ENCODE data around the gene DGCR8. TPM values are rescaled to one million over a fixed set of nuclear protein-coding genes. Genes with fewer than 3 reads are reported as not detected.

DGCR8 gene
- total RNA-seq, result 10 to 100 TPM; 15.0 to 32.7 (median 22.2) TPM
- polyA plus RNA-seq, result 10 to 100 TPM in 1 of 3 donors, 1 to 10 TPM in 2; 6.7 to 24.1 (median 8.4) TPM

DNA sequence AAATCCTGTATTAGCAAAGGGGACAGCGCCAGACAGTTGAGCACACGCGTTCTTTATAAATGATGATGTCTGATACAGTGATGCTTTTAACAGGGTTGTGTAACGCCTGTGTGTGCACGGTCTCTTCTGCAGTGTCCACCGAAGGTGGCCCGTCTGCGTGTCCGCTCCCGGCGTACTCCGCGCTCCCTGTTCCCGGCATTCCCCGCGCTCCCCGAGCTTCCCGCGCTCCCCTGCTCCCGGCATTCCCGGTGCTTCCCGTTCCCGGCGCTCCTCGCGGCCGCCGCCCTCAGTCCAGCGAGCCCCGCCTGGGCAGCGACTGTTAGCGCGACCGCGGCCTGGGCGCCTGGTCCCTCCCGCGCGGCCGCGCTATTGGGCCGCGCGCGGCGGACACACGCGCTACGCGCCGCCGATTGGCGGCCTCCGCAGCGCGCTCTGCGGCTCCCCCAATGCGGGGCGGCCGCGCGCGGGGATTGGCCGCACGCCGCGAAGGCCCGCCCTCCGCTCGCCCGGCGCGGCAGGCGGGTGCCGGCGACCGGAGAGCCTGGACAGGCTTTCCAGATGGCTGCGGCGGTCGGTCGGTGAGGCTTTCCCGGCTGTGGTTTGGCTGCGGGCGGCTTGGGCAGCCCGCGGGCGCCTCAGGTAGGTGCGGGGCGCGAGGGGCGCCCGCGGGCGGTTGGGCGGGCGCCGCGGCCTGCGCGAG, at the start of gene DGCR8:
TSS of gene DGCR8 (plus strand) at position 497 of the 700 bp plus-strand sequence. CDS start 5,723 bp downstream, outside the sequence.
- Histone ChIP-seq H3K4me1 (peaks cover 0 to 47% (median 45%) of the 10 kb centered on the region in 4 donors), H3K36me3 (no peaks in the 10 kb centered on the region), H3K27ac (peak within 1 kb of the TSS; percentile 88 to 97 (median 94)), H3K9me3 (no peaks in the 10 kb centered on the region), H3K4me3 (peak within 1 kb of the TSS; percentile 80 to 91 (median 88)), H3K27me3 (no peaks in the 10 kb centered on the region)
- peak; percentile 96 for DNase-seq
- peak in 1 of 4 donors; percentile 79 for TF ChIP-seq EP300 (IDR thresholded peaks at IDR 0.05)
- peak; percentile 13 to 49 for TF ChIP-seq POLR2A (IDR thresholded peaks at IDR 0.05)
- peak; percentile 43 to 88 (median 76) for TF ChIP-seq POLR2AphosphoS5 (IDR thresholded peaks at IDR 0.05)
- TF ChIP-seq, protein P1, sequence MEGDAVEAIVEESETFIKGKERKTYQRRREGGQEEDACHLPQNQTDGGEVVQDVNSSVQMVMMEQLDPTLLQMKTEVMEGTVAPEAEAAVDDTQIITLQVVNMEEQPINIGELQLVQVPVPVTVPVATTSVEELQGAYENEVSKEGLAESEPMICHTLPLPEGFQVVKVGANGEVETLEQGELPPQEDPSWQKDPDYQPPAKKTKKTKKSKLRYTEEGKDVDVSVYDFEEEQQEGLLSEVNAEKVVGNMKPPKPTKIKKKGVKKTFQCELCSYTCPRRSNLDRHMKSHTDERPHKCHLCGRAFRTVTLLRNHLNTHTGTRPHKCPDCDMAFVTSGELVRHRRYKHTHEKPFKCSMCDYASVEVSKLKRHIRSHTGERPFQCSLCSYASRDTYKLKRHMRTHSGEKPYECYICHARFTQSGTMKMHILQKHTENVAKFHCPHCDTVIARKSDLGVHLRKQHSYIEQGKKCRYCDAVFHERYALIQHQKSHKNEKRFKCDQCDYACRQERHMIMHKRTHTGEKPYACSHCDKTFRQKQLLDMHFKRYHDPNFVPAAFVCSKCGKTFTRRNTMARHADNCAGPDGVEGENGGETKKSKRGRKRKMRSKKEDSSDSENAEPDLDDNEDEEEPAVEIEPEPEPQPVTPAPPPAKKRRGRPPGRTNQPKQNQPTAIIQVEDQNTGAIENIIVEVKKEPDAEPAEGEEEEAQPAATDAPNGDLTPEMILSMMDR (IDR thresholded peaks at IDR 0.05), result no peak
- WGBS, 2 donors, result 0% methylated on average over 100 of the region's 100 CpGs
- intact Hi-C loops (cut with DNase I), result loop anchor here (2.0 to 10.0 kb wide), 4 partner anchors 37 to 105 kb away; partner anchors contain the start of genes RANBP1, TANGO2, TRMT2A and ZDHHC8

DNA sequence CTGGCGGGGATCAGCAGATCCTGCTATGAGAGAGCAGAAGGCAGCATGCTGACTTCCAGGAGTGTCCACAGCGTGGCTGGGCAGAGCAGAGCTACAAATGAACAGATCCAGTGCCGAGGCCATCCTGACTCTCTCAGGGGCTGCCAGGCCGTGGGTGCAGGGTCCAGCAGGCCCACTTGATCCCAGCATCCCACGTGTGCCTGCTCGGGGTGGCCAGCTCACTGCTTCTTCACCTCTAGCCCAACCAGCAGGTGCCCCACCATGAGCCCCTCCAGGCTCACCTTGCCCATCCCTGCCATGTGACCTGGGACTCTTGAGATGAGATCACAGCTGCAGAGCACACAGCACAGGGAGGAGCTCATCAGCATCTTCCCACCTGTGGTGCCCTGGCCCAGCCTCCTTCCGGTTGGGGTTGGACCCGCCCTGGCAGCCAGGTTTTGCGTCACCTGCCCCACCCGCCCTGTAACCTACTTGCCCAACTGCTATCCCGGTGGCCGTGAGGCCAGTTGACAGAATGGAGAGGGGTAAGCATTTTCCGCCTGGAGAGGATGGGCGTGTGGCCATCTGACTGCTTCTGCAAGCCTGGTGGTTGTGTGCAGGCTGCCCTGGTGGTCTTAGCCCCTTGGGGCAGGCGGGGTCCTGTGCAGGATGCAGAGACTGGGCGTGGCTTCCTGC, 48.2 kb upstream of the DGCR8 start:
- intact Hi-C loops (cut with DNase I), result no loop called here

DNA sequence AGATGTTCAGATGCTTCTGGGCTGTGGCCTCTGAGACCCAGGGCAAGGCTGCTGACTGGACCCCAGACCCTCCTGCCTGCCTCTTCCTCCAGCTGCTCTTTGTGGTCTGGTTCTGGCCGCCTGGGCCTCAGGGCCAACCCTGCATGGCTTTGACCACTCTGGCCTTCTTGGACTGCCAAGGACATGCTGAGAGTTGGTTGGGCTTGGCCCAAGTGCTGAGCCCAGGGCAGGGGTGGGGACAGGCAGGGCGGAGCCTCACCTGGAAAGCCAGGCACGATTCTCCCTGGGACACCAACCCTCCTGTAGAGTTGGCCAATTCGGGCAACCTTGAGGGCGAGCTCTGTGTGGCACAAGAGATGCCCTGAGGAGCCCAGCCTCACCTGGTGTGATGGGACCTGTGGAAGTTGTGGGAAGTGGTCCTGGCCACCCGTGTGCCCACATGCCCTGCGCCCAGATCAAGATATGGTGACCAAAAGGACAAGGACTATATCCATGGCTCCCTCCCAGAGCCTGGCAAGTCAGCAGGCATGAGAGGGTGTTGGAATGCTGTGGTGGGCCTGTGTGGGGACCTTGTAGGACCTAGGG, 47.5 kb upstream of the DGCR8 start:
- peaks cover 0 to 15% (median 11%) of the 10 kb centered on the region in 4 donors for H3K4me1 ChIP-seq
- WGBS, 2 donors, result 86 to 88% methylated on average over 7 of the region's 7 CpGs
- no peaks in the 10 kb centered on the region for H3K9me3 ChIP-seq
- no peak for TF ChIP-seq POLR2A (IDR thresholded peaks at IDR 0.05)
- TF ChIP-seq EP300 (IDR thresholded peaks at IDR 0.05), result no peak
- TF ChIP-seq, protein P1 (IDR thresholded peaks at IDR 0.05), result no peak
- TF ChIP-seq POLR2AphosphoS5 (IDR thresholded peaks at IDR 0.05), result no peak
- intact Hi-C loops (cut with DNase I), result no loop called here
- no peak for DNase-seq
- H3K4me3 ChIP-seq, result no peak overlapping the region
- no peak overlapping the region for H3K27ac ChIP-seq
- H3K36me3 ChIP-seq, result peaks cover 0 to 24% (median 7%) of the 10 kb centered on the region in 4 donors
- H3K27me3 ChIP-seq, result no peaks in the 10 kb centered on the region

More for the DNA sequence above, 48.2 kb upstream of the DGCR8 start:
- Histone ChIP-seq H3K9me3 (no peaks in the 10 kb centered on the region), H3K27me3 (no peaks in the 10 kb centered on the region), H3K4me3 (no peak overlapping the region), H3K36me3 (peaks cover 0 to 17% (median 4%) of the 10 kb centered on the region in 4 donors), H3K27ac (no peak overlapping the region), H3K4me1 (peaks cover 0 to 15% (median 11%) of the 10 kb centered on the region in 4 donors)
- 59 to 74% methylated on average over 16 of the region's 16 CpGs for WGBS, 2 donors
- no peak for TF ChIP-seq EP300 (IDR thresholded peaks at IDR 0.05)
- no peak for TF ChIP-seq POLR2A (IDR thresholded peaks at IDR 0.05)
- TF ChIP-seq, protein P1 (IDR thresholded peaks at IDR 0.05), result no peak
- no peak for TF ChIP-seq POLR2AphosphoS5 (IDR thresholded peaks at IDR 0.05)
- DNase-seq, result peak; percentile 62

DNA sequence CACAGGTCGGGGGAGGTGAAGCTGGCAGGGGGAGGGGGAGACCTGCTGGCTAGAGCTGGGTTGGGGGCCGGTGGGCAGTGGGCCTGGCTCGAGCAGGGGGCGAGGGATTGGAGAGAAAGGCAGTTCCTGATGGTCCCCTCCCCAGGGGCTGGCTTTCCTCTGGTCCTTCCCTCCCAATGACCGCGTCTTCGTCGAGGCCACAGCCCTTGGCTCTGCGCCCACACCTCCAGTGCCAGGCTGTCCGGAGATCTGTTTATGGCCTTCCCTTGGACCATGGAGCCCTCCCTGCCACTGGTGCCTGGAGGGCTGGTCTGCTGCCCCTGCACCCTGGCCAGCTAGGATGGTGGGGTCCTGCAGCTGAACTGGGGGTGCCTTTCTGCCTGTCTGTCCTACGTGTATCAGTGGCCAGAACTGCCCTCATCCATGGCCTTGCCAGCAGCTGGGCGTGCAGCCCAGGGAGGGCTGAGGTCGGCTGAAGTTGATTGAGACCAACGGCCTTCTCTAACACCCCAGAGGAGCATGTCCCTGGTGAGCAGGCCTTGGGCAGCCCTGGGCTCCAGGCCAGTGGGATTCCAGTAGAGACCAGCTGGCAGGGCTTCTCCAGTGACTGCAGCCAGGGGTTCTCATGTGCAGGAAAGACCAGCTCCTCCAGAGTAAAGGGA, 46.9 kb upstream of the DGCR8 start:
- TF ChIP-seq POLR2AphosphoS5 (IDR thresholded peaks at IDR 0.05) (no peak), POLR2A (IDR thresholded peaks at IDR 0.05) (no peak), EP300 (IDR thresholded peaks at IDR 0.05) (no peak)
- TF ChIP-seq, protein P1 (IDR thresholded peaks at IDR 0.05), result no peak
- intact Hi-C loops (cut with DNase I), result no loop called here
- DNase-seq, result no peak
- Histone ChIP-seq H3K36me3 (peaks cover 0 to 30% (median 11%) of the 10 kb centered on the region in 4 donors), H3K27me3 (no peaks in the 10 kb centered on the region), H3K9me3 (no peaks in the 10 kb centered on the region), H3K4me1 (peaks cover 0 to 15% (median 11%) of the 10 kb centered on the region in 4 donors), H3K4me3 (no peak overlapping the region), H3K27ac (no peak overlapping the region)
- 73 to 85% methylated on average over 14 of the region's 14 CpGs for WGBS, 2 donors
